ENCODE measurements around the gene FBXO8.
"Not testable (repeated sequence)": the region's sequence is repeated elsewhere in the genome, so short reads cannot be mapped to it uniquely, and the experiment has no call there.

FBXO8 gene

GRCh38 chr4:174284487-174284886 lies 1.0 kb upstream of the FBXO8 start:
- no peak for DNase-seq (ENCODE audit: low read depth, low spot score)

GRCh38 chr4:174282836-174283506 lies 496 bp downstream of the FBXO8 start:
- DNase-seq (ENCODE audit: low read depth, low spot score), result peak; percentile 93

- no peak for DNase-seq (ENCODE audit: low read depth, low spot score)
Measured at GRCh38 chr4:174281901-174282300, 1.6 kb downstream of the FBXO8 start.

- DNase-seq (ENCODE audit: low read depth, low spot score), result no peak
Measured at GRCh38 chr4:174281182-174281737, 2.2 kb downstream of the FBXO8 start.

GRCh38 chr4:174279433-174280155 lies 3.9 kb downstream of the FBXO8 start:
- no peak for DNase-seq (ENCODE audit: low read depth, low spot score)

GRCh38 chr4:174278467-174278866 lies 5.0 kb downstream of the FBXO8 start:
- no peak for DNase-seq (ENCODE audit: low read depth, low spot score)

- DNase-seq (ENCODE audit: low read depth, low spot score), result no peak
Measured at GRCh38 chr4:174277433-174277832, 6.0 kb downstream of the FBXO8 start.

GRCh38 chr4:174275101-174275500 lies 8.4 kb downstream of the FBXO8 start:
- no peak for DNase-seq (ENCODE audit: low read depth, low spot score)

GRCh38 chr4:174274436-174274835 lies 9.0 kb downstream of the FBXO8 start:
- DNase-seq (ENCODE audit: low read depth, low spot score), result no peak

- DNase-seq (ENCODE audit: low read depth, low spot score), result no peak
Measured at GRCh38 chr4:174273930-174274329, 9.5 kb downstream of the FBXO8 start.

GRCh38 chr4:174266416-174266815 lies 17.1 kb downstream of the FBXO8 start:
- DNase-seq (ENCODE audit: low read depth, low spot score), result no peak

GRCh38 chr4:174265916-174266315 lies 17.6 kb downstream of the FBXO8 start:
- no peak for DNase-seq (ENCODE audit: low read depth, low spot score)

GRCh38 chr4:174263445-174263736 lies 20.1 kb downstream of the FBXO8 start:
- no peak for DNase-seq (ENCODE audit: low read depth, low spot score)

GRCh38 chr4:174262624-174263444 lies 20.6 kb downstream of the FBXO8 start:
- no peak for DNase-seq (ENCODE audit: low read depth, low spot score)

- DNase-seq (ENCODE audit: low read depth, low spot score), result not testable (repeated sequence)
Measured at GRCh38 chr4:174261432-174261831, 22.0 kb downstream of the FBXO8 start.

GRCh38 chr4:174260099-174260498 lies 23.4 kb downstream of the FBXO8 start:
- no peak for DNase-seq (ENCODE audit: low read depth, low spot score)

- DNase-seq (ENCODE audit: low read depth, low spot score), result no peak
Measured at GRCh38 chr4:174259580-174259979, 23.9 kb downstream of the FBXO8 start.

- peak; percentile 28 for DNase-seq (ENCODE audit: low read depth, low spot score)
Measured at GRCh38 chr4:174256277-174256713, 27.2 kb downstream of the FBXO8 start.

GRCh38 chr4:174255786-174256185 lies 27.7 kb downstream of the FBXO8 start:
- peak; percentile 40 for DNase-seq (ENCODE audit: low read depth, low spot score)

GRCh38 chr4:174255374-174255773 lies 28.1 kb downstream of the FBXO8 start:
- DNase-seq (ENCODE audit: low read depth, low spot score), result no peak

- no peak for DNase-seq (ENCODE audit: low read depth, low spot score)
Measured at GRCh38 chr4:174254613-174255012, 28.9 kb downstream of the FBXO8 start.

GRCh38 chr4:174252412-174252811 lies 31.1 kb downstream of the FBXO8 start:
- DNase-seq (ENCODE audit: low read depth, low spot score), result no peak
